ENCODE measurements around the gene ZBTB25.

ZBTB25 gene

DNA sequence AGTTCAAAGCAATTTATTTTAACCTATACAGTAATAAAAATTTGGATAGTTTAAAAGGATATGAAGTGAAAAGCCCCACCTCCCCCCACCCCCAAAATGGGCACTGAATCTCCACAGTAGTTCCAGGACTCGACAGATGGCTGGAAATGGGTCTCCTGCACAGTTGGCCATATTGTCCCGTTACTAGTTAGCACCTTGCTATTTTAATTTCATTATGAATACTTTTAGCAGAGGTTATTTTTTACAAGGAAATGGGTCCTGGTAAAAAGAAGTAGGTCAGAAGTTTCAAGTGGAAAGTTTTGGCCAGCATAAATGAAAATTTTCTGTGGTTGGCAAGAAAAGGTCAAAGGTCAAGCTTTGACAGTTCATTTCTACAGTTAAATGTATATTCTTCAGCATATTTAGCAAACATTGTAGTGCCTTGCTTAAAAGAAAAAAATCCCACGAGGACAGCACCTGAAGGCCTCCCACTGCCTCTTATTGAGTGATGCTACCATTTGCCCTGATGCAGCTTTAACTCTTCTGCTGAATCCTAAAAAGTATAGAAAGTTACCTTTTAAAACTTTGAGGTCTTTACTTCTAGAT is 87.2 kb downstream of the ZBTB25 start:
- H3K27ac ChIP-seq (ENCODE audit: low read depth, low read length), result no peak overlapping the region
- no peak for TF ChIP-seq CTCF (IDR thresholded peaks at IDR 0.05; ENCODE audit: insufficient read depth, low read length, poor library complexity, severe bottlenecking)
- TF ChIP-seq EZH2phosphoT487 (conservative IDR thresholded peaks at IDR 0.05; ENCODE audit: low read length), result no peak
- no peaks in the 10 kb centered on the region for H4K20me1 ChIP-seq (ENCODE audit: low read depth, low read length)
- no peaks in the 10 kb centered on the region for H3K79me2 ChIP-seq (ENCODE audit: insufficient read depth, low read length)
- no peaks in the 10 kb centered on the region for H3K9me2 ChIP-seq (replicated peaks; ENCODE audit: insufficient read depth, low read length)
- H2AFZ ChIP-seq (ENCODE audit: low read depth, low read length, severe bottlenecking), result no peak overlapping the region
- H3K36me3 ChIP-seq (ENCODE audit: low read length), result peaks cover 27% of the 10 kb centered on the region
- H3K4me2 ChIP-seq (ENCODE audit: low read depth, low read length, poor library complexity, severe bottlenecking), result no peak overlapping the region
- no peaks in the 10 kb centered on the region for H3F3A ChIP-seq (ENCODE audit: insufficient read depth)
- no peaks in the 10 kb centered on the region for H3K9me3 ChIP-seq (ENCODE audit: insufficient read depth, low read length)
- H3K27me3 ChIP-seq (ENCODE audit: low read length), result no peaks in the 10 kb centered on the region
- H3K4me3 ChIP-seq (ENCODE audit: insufficient read depth, low read length, poor library complexity, severe bottlenecking), result no peak overlapping the region
- no peak overlapping the region for H3K9ac ChIP-seq (ENCODE audit: low read length)

GRCh38 chr14:64412237-64412636 is 91.4 kb downstream of the ZBTB25 start:
- Histone ChIP-seq H3K4me2 (ENCODE audit: low read depth, low read length, poor library complexity, severe bottlenecking) (no peak overlapping the region), H3K27ac (ENCODE audit: low read depth, low read length) (no peak overlapping the region), H3F3A (ENCODE audit: insufficient read depth) (no peaks in the 10 kb centered on the region), H3K9me2 (replicated peaks; ENCODE audit: insufficient read depth, low read length) (no peaks in the 10 kb centered on the region), H3K36me3 (ENCODE audit: low read length) (peaks cover 20% of the 10 kb centered on the region), H3K9ac (ENCODE audit: low read length) (no peak overlapping the region), H2AFZ (ENCODE audit: low read depth, low read length, severe bottlenecking) (no peak overlapping the region), H4K20me1 (ENCODE audit: low read depth, low read length) (no peaks in the 10 kb centered on the region), H3K27me3 (ENCODE audit: low read length) (no peaks in the 10 kb centered on the region), H3K79me2 (ENCODE audit: insufficient read depth, low read length) (peaks cover 35% of the 10 kb centered on the region), H3K9me3 (ENCODE audit: insufficient read depth, low read length) (no peaks in the 10 kb centered on the region), H3K4me3 (ENCODE audit: insufficient read depth, low read length, poor library complexity, severe bottlenecking) (no peak overlapping the region)
- TF ChIP-seq EZH2phosphoT487 (conservative IDR thresholded peaks at IDR 0.05; ENCODE audit: low read length), result no peak
- TF ChIP-seq CTCF (IDR thresholded peaks at IDR 0.05; ENCODE audit: insufficient read depth, low read length, poor library complexity, severe bottlenecking), result no peak

- no peaks in the 10 kb centered on the region for H4K20me1 ChIP-seq (ENCODE audit: low read depth, low read length)
- H3K9ac ChIP-seq (ENCODE audit: low read length), result no peak overlapping the region
- H3K27me3 ChIP-seq (ENCODE audit: low read length), result no peaks in the 10 kb centered on the region
- peaks cover 15% of the 10 kb centered on the region for H3K36me3 ChIP-seq (ENCODE audit: low read length)
- TF ChIP-seq CTCF (IDR thresholded peaks at IDR 0.05; ENCODE audit: insufficient read depth, low read length, poor library complexity, severe bottlenecking) (no peak), EZH2phosphoT487 (conservative IDR thresholded peaks at IDR 0.05; ENCODE audit: low read length) (no peak)
- no peaks in the 10 kb centered on the region for H3K9me2 ChIP-seq (replicated peaks; ENCODE audit: insufficient read depth, low read length)
- H3K79me2 ChIP-seq (ENCODE audit: insufficient read depth, low read length), result peaks cover 47% of the 10 kb centered on the region
- no peaks in the 10 kb centered on the region for H3K9me3 ChIP-seq (ENCODE audit: insufficient read depth, low read length)
- H3F3A ChIP-seq (ENCODE audit: insufficient read depth), result no peaks in the 10 kb centered on the region
- H3K27ac ChIP-seq (ENCODE audit: low read depth, low read length), result no peak overlapping the region
- no peak overlapping the region for H2AFZ ChIP-seq (ENCODE audit: low read depth, low read length, severe bottlenecking)
- H3K4me3 ChIP-seq (ENCODE audit: insufficient read depth, low read length, poor library complexity, severe bottlenecking), result no peak overlapping the region
- no peak overlapping the region for H3K4me2 ChIP-seq (ENCODE audit: low read depth, low read length, poor library complexity, severe bottlenecking)
Observed at GRCh38 chr14:64411001-64411400, 92.6 kb downstream of the ZBTB25 start.
